ENCODE data around the gene PACC1. TPM values are rescaled to one million over a fixed set of nuclear protein-coding genes. Genes with fewer than 3 reads are reported as not detected.
A peak's percentile ranks its signal among the peaks of the same experiment; 100 is the strongest.

The PACC1 gene
- 1 to 10 TPM; 2.9 to 5.5 (median 4.9) TPM for total RNA-seq

- DNase-seq, result peak; percentile 86 to 88
- WGBS, 2 donors, result 1% methylated on average over 24 to 57 of the region's 74 CpGs
- Histone ChIP-seq H3K4me3 (replicated peaks in 1 of 3) (peak within 1 kb of the TSS in 2 of 3 donors; percentile 57 to 58), H3K9me3 (no peaks in the 10 kb centered on the region), H3K4me1 (peaks cover 0 to 6% of the 10 kb centered on the region in 2 donors), H3K27ac (peak within 1 kb of the TSS in 1 of 3 donors; percentile 7), H3K27me3 (no peaks in the 10 kb centered on the region), H3K36me3 (no peaks in the 10 kb centered on the region)
- intact Hi-C loops (cut with DNase I), result no loop called here
- no peak for TF ChIP-seq CTCF (IDR thresholded peaks at IDR 0.05)
- TF ChIP-seq POLR2A (IDR thresholded peaks at IDR 0.05), result peak in 1 of 2 donors; percentile 80
Observed at GRCh38 chr1:212414328-212415106, at the start of gene PACC1. Gene PACC1 (minus strand): TSS chr1:212414886. CDS start chr1:212414757, 129 bp downstream.

GRCh38 chr1:212463565-212464285 is 49.0 kb upstream of the PACC1 start:
- Histone ChIP-seq H3K36me3 (no peaks in the 10 kb centered on the region), H3K27ac (no peak overlapping the region), H3K4me3 (replicated peaks in 1 of 3) (no peak overlapping the region), H3K27me3 (no peaks in the 10 kb centered on the region), H3K9me3 (no peaks in the 10 kb centered on the region), H3K4me1 (peaks cover 0 to 6% of the 10 kb centered on the region in 2 donors)
- DNase-seq, result no peak
- 73 to 84% methylated on average over 6 to 7 of the region's 7 CpGs for WGBS, 2 donors
- TF ChIP-seq POLR2A (IDR thresholded peaks at IDR 0.05) (no peak), CTCF (IDR thresholded peaks at IDR 0.05) (no peak)
- intact Hi-C loops (cut with DNase I), result no loop called here

- H3K27me3 ChIP-seq, result no peaks in the 10 kb centered on the region
- H3K4me1 ChIP-seq, result peaks cover 0 to 5% of the 10 kb centered on the region in 2 donors
- WGBS, 2 donors, result 83 to 91% methylated on average over 9 to 10 of the region's 13 CpGs
- intact Hi-C loops (cut with DNase I), result no loop called here
- H3K36me3 ChIP-seq, result no peaks in the 10 kb centered on the region
- H3K27ac ChIP-seq, result no peak overlapping the region
- H3K9me3 ChIP-seq, result no peaks in the 10 kb centered on the region
- DNase-seq, result no peak
- H3K4me3 ChIP-seq (replicated peaks in 1 of 3), result no peak overlapping the region
- TF ChIP-seq POLR2A (IDR thresholded peaks at IDR 0.05) (no peak), CTCF (IDR thresholded peaks at IDR 0.05) (no peak)
Observed at GRCh38 chr1:212461916-212462660, 47.4 kb upstream of the PACC1 start.

GRCh38 chr1:212460376-212460775 is 45.7 kb upstream of the PACC1 start:
- no peak overlapping the region for H3K4me3 ChIP-seq (replicated peaks in 1 of 3)
- intact Hi-C loops (cut with DNase I), result no loop called here
- TF ChIP-seq POLR2A (IDR thresholded peaks at IDR 0.05) (no peak), CTCF (IDR thresholded peaks at IDR 0.05) (no peak)
- no peak for DNase-seq
- H3K27me3 ChIP-seq, result no peaks in the 10 kb centered on the region
- WGBS, 2 donors, result 85 to 93% methylated on average over 8 of the region's 9 CpGs
- no peaks in the 10 kb centered on the region for H3K9me3 ChIP-seq
- H3K4me1 ChIP-seq, result peaks cover 0 to 6% of the 10 kb centered on the region in 2 donors
- H3K36me3 ChIP-seq, result no peaks in the 10 kb centered on the region
- no peak overlapping the region for H3K27ac ChIP-seq
